Measurements from ENCODE around the gene ATP5PO. TPM values are rescaled to one million over a fixed set of nuclear protein-coding genes. Genes with fewer than 3 reads are reported as not detected.
"Not testable (repeated sequence)": the region's sequence is repeated elsewhere in the genome, so short reads cannot be mapped to it uniquely, and the experiment has no call there.

ATP5PO gene
- total RNA-seq, 1 experiment from 2014 or later, result 232 TPM

DNA sequence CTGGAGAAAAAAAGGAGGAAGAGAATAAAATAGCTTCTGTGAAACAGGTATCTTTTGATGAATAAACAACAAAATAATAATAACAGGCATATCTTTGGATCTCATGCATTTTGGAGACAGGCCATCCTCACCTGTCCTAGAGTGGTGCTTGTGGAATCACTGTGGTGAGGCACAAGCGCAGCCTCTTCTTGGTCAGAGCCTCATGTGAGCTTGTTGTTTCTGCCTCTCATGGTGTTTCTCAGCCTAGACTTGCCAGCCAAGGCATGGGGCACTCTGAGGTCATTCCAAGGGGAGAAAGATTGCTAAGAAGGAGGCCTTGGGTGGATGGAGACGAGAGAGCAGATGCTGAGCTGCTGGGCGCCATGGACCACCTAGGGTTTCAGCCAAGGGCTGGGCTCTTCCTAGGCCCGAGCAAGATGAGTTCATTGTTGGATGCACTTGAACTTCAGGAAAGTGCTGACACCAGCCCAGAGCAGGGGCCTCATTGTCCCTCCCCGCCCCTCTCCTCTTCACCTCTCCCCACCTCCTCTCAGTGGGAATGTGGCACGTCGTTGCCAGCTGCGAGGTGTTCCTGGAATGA is 49.5 kb downstream of the ATP5PO start:
- Histone ChIP-seq H3K36me3 (ENCODE audit: control insufficient read depth, insufficient read depth, low read length) (no peaks in the 10 kb centered on the region), H3K9me3 (no peaks in the 10 kb centered on the region), H3K4me3 (ENCODE audit: low read depth, low read length) (no peak overlapping the region), H3K27me3 (replicated peaks; ENCODE audit: control insufficient read depth, insufficient read depth, low read length) (no peaks in the 10 kb centered on the region), H3K4me1 (no peaks in the 10 kb centered on the region)
- BruUV-seq (replicated peaks), result no TSS peak
- CTCF ChIA-PET, result interaction anchor here (0.5 kb wide), 1 partner anchor 465 kb away, joined by 3 read pairs; no protein-coding TSS in a partner anchor
- DNase-seq, result no peak
- no peaks in the 10 kb centered on the region for H3K27me3 Mint-ChIP-seq (ENCODE audit: insufficient read depth, unreplicated experiment)
- no peak overlapping the region for H3K4me3 Mint-ChIP-seq (ENCODE audit: unreplicated experiment)
- no peak for TF ChIP-seq CTCF (IDR thresholded peaks at IDR 0.05; ENCODE audit: insufficient read depth in 1 of 2, low read depth in 1 of 2, low read length in 1 of 2, severe bottlenecking in 1 of 2, unreplicated experiment in 1 of 2)
- intact Hi-C loops (cut with micrococcal nuclease; ENCODE audit: unreplicated experiment), result no loop called here
- no peak overlapping the region for H3K27ac Mint-ChIP-seq (ENCODE audit: unreplicated experiment)
- no peaks in the 10 kb centered on the region for H3K4me1 Mint-ChIP-seq (ENCODE audit: low read depth, unreplicated experiment)
- no peaks in the 10 kb centered on the region for H3K9me3 Mint-ChIP-seq (ENCODE audit: unreplicated experiment)
- H3K36me3 Mint-ChIP-seq (ENCODE audit: insufficient read depth, unreplicated experiment), result no peaks in the 10 kb centered on the region
- POLR2A ChIA-PET, result no interaction called here

DNA sequence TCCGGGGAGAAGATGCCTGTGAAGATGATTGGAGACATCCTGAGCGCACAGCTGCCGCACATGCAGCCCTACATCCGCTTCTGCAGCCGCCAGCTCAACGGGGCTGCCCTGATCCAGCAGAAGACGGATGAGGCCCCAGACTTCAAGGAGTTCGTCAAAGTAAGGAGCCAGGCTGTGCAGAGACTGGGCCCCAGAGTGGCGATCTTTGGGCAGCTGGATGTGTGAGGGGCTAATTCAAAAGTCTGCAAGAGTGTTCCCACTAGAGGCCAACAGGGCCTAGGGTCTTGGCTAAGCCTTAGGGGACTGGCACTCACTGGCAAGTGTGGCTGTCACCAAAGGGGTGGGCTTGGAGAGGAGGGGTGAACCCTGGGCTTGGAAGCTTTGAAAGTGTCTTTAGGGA is 50.4 kb downstream of the ATP5PO start:
- CTCF ChIA-PET, result no interaction called here
- no peaks in the 10 kb centered on the region for H3K9me3 Mint-ChIP-seq (ENCODE audit: unreplicated experiment)
- POLR2A ChIA-PET, result no interaction called here
- no peak overlapping the region for H3K27ac Mint-ChIP-seq (ENCODE audit: unreplicated experiment)
- no peak for DNase-seq
- no peaks in the 10 kb centered on the region for H3K4me1 Mint-ChIP-seq (ENCODE audit: low read depth, unreplicated experiment)
- H3K4me1 ChIP-seq, result no peaks in the 10 kb centered on the region
- H3K36me3 ChIP-seq (ENCODE audit: control insufficient read depth, insufficient read depth, low read length), result no peaks in the 10 kb centered on the region
- H3K9me3 ChIP-seq, result no peaks in the 10 kb centered on the region
- H3K4me3 ChIP-seq (ENCODE audit: low read depth, low read length), result no peak overlapping the region
- no peaks in the 10 kb centered on the region for H3K27me3 Mint-ChIP-seq (ENCODE audit: insufficient read depth, unreplicated experiment)
- H3K4me3 Mint-ChIP-seq (ENCODE audit: unreplicated experiment), result no peak overlapping the region
- no peak for TF ChIP-seq CTCF (IDR thresholded peaks at IDR 0.05; ENCODE audit: insufficient read depth in 1 of 2, low read depth in 1 of 2, low read length in 1 of 2, severe bottlenecking in 1 of 2, unreplicated experiment in 1 of 2)
- no peaks in the 10 kb centered on the region for H3K27me3 ChIP-seq (replicated peaks; ENCODE audit: control insufficient read depth, insufficient read depth, low read length)
- no TSS peak for BruUV-seq (replicated peaks)
- no peaks in the 10 kb centered on the region for H3K36me3 Mint-ChIP-seq (ENCODE audit: insufficient read depth, unreplicated experiment)
- intact Hi-C loops (cut with micrococcal nuclease; ENCODE audit: unreplicated experiment), result no loop called here

- Histone ChIP-seq H3K9me3 (no peaks in the 10 kb centered on the region), H3K27me3 (replicated peaks; ENCODE audit: control insufficient read depth, insufficient read depth, low read length) (no peaks in the 10 kb centered on the region), H3K4me3 (ENCODE audit: low read depth, low read length) (no peak overlapping the region), H3K4me1 (no peaks in the 10 kb centered on the region), H3K36me3 (ENCODE audit: control insufficient read depth, insufficient read depth, low read length) (no peaks in the 10 kb centered on the region)
- POLR2A ChIA-PET, result no interaction called here
- H3K4me1 Mint-ChIP-seq (ENCODE audit: low read depth, unreplicated experiment), result no peaks in the 10 kb centered on the region
- intact Hi-C loops (cut with micrococcal nuclease; ENCODE audit: unreplicated experiment), result no loop called here
- CTCF ChIA-PET, result no interaction called here
- H3K4me3 Mint-ChIP-seq (ENCODE audit: unreplicated experiment), result no peak overlapping the region
- H3K27ac Mint-ChIP-seq (ENCODE audit: unreplicated experiment), result no peak overlapping the region
- H3K9me3 Mint-ChIP-seq (ENCODE audit: unreplicated experiment), result no peaks in the 10 kb centered on the region
- no peak for DNase-seq
- no peaks in the 10 kb centered on the region for H3K27me3 Mint-ChIP-seq (ENCODE audit: insufficient read depth, unreplicated experiment)
- no TSS peak for BruUV-seq (replicated peaks)
- TF ChIP-seq CTCF (IDR thresholded peaks at IDR 0.05; ENCODE audit: insufficient read depth in 1 of 2, low read depth in 1 of 2, low read length in 1 of 2, severe bottlenecking in 1 of 2, unreplicated experiment in 1 of 2), result no peak
- H3K36me3 Mint-ChIP-seq (ENCODE audit: insufficient read depth, unreplicated experiment), result no peaks in the 10 kb centered on the region
Observed at GRCh38 chr21:33864150-33864549, 51.5 kb downstream of the ATP5PO start.

DNA sequence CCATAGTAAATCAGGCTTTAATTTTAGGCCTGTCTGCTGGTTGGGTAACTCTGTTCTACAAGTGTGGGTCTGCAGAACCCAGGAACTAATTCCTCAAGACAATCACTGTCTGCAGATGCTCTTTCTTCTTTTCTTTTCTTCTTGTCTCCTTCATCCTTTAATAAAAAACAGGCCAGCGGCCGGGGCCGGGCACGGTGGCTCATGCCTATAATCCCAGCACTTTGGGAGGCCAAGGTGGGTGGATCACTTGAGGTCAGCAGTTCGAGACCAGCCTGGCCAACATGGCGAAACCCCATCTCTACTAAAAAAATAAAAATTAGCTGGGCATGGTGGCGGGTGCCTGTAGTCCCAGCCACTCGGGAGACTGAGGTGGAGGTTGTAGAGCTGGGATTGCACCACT is 52.4 kb downstream of the ATP5PO start:
- H3K27me3 Mint-ChIP-seq (ENCODE audit: insufficient read depth, unreplicated experiment); CTCF ChIA-PET; H3K27me3 ChIP-seq (replicated peaks; ENCODE audit: control insufficient read depth, insufficient read depth, low read length); H3K9me3 ChIP-seq; H3K4me1 Mint-ChIP-seq (ENCODE audit: low read depth, unreplicated experiment); H3K4me1 ChIP-seq; H3K4me3 ChIP-seq (ENCODE audit: low read depth, low read length); intact Hi-C loops (cut with micrococcal nuclease; ENCODE audit: unreplicated experiment); H3K36me3 ChIP-seq (ENCODE audit: control insufficient read depth, insufficient read depth, low read length); DNase-seq; H3K4me3 Mint-ChIP-seq (ENCODE audit: unreplicated experiment); POLR2A ChIA-PET; H3K9me3 Mint-ChIP-seq (ENCODE audit: unreplicated experiment); BruUV-seq (replicated peaks); H3K27ac Mint-ChIP-seq (ENCODE audit: unreplicated experiment); H3K36me3 Mint-ChIP-seq (ENCODE audit: insufficient read depth, unreplicated experiment): not testable (repeated sequence)

All from Caco-2 (cell line).